Rectal smooth muscle tissue (tissue), 1 donor: ENCODE measurements around the gene VPS37B.
"Not testable (repeated sequence)": the region's sequence is repeated elsewhere in the genome, so short reads cannot be mapped to it uniquely, and the experiment has no call there.

Source experiments
- H3K27ac ChIP-seq: one replicate; pipeline ENCODE4 v1.7.0; 2013; ENCODE audit warnings: low read depth, low read length, inconsistent platforms
- H3K27me3 ChIP-seq: one replicate; pipeline ENCODE4 v1.7.0; 2013; ENCODE audit warnings: low read length; ENCODE audit not compliant: control insufficient read depth, insufficient read depth
- H3K36me3 ChIP-seq: one replicate; pipeline ENCODE4 v1.7.0; 2013; ENCODE audit warnings: low read length; ENCODE audit not compliant: control insufficient read depth, insufficient read depth
- H3K4me1 ChIP-seq: one replicate; pipeline ENCODE4 v1.7.0; 2013; ENCODE audit warnings: low read length; ENCODE audit not compliant: control insufficient read depth, insufficient read depth
- H3K4me3 ChIP-seq: one replicate; pipeline ENCODE4 v1.7.0; 2013; ENCODE audit warnings: low read length
- H3K9ac ChIP-seq: one replicate; pipeline ENCODE4 v1.7.0; 2013; ENCODE audit warnings: low read length

VPS37B gene

DNA sequence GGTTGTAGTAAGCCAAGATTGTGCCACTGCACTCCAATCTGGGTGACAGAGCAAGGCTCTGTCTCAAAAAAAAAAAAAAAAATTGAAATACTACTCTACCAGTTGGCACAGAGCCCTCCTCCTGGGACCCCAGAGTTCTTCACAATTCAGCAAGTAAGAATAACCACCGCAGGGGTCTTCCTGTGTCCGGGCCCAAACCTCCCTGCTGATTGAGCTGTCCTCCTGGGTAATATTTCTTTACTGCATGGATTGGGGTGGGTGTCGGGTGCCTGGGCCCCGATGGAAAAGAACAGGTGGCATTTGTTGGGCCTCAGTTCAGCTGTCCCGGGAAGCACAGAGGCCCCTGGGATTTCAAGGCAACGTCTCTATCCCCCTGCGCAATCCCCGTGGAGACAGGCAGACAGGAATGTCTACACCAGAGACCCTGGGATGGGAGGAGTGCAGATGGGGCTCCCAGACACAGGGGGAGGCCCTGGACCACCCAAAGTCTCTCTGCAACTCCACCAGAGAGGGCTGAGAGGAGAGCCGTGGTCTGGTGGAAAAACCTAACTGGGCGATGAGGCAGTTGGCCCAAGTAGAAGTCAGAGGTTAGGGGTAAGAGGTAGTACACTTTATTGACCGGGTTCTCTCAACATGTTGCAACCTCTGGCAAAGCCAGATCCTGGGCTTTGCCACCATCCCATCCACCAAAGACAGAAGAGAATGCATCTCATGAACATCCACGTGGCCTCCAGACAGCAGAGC is 32.7 kb upstream of the VPS37B start:
- Histone ChIP-seq H3K27ac (no peak overlapping the region), H3K36me3 (no peaks in the 10 kb centered on the region), H3K4me1 (no peaks in the 10 kb centered on the region), H3K27me3 (no peaks in the 10 kb centered on the region), H3K9ac (no peak overlapping the region), H3K4me3 (no peak overlapping the region)

DNA sequence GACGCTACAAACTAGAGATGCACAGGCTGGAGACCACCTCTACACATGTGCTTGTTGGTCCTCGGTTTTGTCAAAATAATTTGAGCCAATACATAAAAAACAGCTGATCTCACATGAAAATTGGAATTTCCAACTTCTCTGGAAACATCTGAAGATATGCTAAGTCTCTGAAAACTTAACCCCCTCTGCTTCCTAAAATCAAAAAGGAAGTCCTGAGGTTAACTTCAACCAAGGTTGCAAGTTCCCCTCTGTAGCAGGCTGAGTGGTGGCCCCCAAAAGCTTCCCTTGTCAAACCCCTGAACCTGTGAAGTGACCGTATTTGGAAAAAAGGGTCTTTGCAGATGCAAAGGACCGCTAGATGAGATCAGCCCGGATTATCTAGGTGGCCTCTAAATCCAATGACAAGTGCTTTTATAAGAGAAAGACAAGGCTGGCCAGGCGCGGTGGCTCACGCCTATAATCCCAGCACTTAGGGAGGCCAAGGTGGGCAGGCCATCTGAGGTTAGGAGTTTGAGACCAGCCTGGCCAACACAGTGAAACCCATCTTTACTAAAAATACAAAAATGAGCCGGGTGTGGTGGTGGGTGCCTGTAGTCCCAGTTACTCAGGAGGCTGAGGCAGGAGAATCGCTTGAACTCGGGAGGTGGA is 32.0 kb upstream of the VPS37B start:
- Histone ChIP-seq H3K4me1 (no peaks in the 10 kb centered on the region), H3K36me3 (no peaks in the 10 kb centered on the region), H3K27ac (no peak overlapping the region), H3K9ac (no peak overlapping the region), H3K27me3 (no peaks in the 10 kb centered on the region), H3K4me3 (no peak overlapping the region)

DNA sequence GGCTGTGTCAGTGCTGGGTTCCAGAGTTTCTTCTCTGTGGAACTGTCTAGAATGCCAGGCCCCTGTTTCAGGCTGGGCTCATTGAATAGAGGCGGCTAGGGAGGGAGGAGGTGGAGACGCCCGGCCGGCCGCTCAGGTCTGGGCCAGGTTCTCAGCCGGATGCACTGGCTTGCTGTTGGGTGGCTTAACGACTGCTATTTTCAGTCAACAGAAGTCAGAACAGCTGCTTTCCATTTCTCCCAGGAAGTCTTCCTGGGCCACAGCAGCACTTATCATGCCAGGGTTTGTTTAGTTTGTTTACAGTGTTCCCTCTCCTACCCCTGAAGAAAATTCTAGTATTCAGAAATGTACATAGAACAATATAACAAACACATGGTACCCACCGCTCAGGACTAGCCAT is 26.0 kb upstream of the VPS37B start:
- no peak overlapping the region for H3K27ac ChIP-seq
- no peak overlapping the region for H3K4me3 ChIP-seq
- peaks cover 4% of the 10 kb centered on the region for H3K4me1 ChIP-seq
- no peaks in the 10 kb centered on the region for H3K27me3 ChIP-seq
- H3K9ac ChIP-seq: no peak overlapping the region
- H3K36me3 ChIP-seq: no peaks in the 10 kb centered on the region

DNA sequence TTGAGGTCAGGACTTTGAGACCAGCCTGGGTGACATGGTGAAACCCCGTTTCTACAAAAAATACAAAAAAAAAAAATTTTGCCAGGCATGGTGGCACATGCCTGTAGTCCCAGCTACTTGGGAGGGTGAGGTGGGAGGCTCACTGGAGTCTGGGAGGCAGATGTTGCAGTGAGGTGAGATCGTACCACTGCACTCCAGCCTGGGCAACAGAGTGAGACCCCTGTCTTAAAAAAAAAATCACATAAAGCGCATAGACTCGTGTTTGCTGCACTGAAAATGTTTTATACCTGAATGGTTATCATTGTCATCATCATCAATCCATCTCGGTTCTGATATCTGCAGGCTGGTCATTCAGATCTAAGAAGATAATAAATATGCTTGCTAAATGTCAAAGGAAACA is 24.8 kb upstream of the VPS37B start:
- peaks cover 4% of the 10 kb centered on the region for H3K4me1 ChIP-seq
- H3K27ac ChIP-seq: no peak overlapping the region
- H3K27me3 ChIP-seq: no peaks in the 10 kb centered on the region
- no peak overlapping the region for H3K9ac ChIP-seq
- no peak overlapping the region for H3K4me3 ChIP-seq
- H3K36me3 ChIP-seq: no peaks in the 10 kb centered on the region

DNA sequence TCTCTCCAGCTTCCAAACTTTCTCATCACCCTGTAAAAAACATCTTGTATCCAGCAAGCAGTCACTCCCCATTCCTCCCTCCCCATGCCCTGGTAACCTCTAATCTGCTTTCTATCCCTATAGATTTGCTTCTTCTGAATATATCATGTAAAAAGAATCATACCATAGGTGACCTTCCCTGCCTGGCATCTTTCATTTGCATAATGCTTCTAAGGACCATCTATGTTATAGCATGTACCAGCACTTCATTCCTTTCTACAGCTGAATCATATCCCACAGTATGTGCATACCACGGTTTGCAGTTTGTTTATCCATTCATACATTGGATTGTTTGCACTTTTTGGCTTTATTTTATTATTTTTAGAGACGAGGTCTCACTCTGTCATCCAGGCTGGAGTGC is 22.9 kb upstream of the VPS37B start:
- H3K36me3 ChIP-seq: no peaks in the 10 kb centered on the region
- H3K4me1 ChIP-seq: peaks cover 4% of the 10 kb centered on the region
- H3K27ac ChIP-seq: no peak overlapping the region
- H3K9ac ChIP-seq: no peak overlapping the region
- H3K4me3 ChIP-seq: no peak overlapping the region
- H3K27me3 ChIP-seq: no peaks in the 10 kb centered on the region

DNA sequence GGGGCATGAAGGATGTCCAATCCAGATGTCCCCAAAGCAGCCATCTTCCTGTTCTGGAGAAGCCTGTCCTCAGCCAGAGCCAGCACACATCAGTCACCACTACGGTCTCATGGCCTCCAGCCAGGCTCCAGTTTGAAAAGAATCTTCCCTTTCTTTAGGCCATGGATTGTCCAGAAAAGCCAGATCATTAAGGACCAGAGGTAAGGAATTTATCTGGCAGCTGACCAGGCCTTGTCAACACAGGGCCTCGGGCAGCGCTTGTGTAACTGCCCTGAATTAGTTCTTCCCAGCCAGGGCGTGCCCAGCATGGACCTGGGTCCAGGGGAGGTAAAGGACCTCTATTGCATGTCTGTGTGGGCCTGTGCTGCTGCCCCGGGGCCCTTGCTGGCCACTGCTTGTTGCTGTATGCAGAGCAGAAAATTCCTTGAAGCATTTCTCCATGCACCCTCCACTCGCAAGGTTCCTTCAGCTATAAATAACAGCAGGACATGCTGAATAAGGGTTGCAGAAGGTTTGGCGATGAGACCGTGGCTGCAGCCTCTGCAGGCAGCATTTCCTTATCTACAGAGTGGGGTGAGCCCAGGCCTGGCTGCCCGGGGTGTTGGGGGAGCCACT is 21.7 kb upstream of the VPS37B start:
- H3K4me3 ChIP-seq: no peak overlapping the region
- peaks cover 4% of the 10 kb centered on the region for H3K4me1 ChIP-seq
- H3K27ac ChIP-seq: peak overlapping the region; percentile 38
- no peak overlapping the region for H3K9ac ChIP-seq
- no peaks in the 10 kb centered on the region for H3K36me3 ChIP-seq
- no peaks in the 10 kb centered on the region for H3K27me3 ChIP-seq

DNA sequence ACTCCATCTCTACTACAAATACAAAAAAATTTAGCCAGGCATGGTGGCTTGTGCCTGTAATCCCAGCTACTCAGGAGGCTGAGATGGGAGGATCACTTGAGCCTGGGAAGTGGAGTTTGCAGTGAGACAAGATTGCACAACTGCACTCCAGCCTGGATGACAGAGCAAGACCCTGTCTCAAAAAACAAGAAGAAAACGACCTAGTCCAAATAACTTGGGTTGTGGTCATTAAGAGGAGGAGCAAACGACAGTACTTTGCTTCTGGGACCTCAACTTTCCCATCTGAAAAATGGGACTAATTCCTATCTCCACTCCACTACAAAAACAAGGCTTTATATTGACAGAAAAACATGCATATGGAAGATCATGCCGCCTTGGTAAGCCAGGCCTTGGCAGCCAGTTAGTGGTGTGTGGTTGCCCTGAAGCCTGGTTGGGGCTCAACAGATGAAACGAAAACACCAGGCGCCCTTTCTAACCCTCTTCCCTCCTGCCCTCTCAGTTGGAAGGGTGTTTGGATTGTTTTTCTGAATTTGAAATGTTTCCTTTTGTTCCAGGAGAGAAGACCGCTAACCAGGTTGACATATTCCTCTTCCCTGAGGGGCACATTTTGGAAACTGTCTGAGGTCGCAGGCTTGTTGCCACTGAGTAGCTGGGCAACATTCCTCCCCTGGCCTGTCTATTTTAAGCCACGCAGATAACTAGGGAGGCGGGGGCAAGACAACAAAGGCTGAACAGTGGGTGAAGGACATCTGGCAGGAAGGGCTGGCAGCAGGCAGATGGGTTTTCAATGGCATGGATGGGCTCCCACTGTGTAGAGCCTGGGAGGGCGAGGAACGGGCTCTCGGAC is 13.7 kb upstream of the VPS37B start:
- Histone ChIP-seq H3K27me3 (no peaks in the 10 kb centered on the region), H3K27ac (no peak overlapping the region), H3K36me3 (no peaks in the 10 kb centered on the region), H3K9ac (no peak overlapping the region), H3K4me3 (no peak overlapping the region), H3K4me1 (no peaks in the 10 kb centered on the region)

DNA sequence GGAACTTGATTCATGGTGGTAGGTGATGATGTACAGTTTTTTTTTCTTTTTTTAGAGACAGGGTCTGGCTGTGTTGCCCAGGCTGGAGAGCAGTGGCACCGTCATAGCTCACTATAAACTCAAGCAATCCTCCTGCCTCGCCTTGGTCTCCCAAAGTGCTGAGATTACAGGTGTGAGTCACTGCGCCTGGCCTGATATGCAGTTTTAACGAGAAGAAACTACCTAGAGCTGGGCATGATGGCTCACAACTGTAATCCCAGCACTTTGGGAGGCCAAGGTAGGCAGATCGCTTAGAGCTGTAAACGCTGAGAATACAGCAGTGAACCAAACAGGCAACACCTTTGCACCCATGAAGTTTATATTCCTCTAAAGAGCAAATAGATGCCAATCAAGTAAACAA is 13.0 kb upstream of the VPS37B start:
- H3K4me1 ChIP-seq: no peaks in the 10 kb centered on the region
- no peaks in the 10 kb centered on the region for H3K36me3 ChIP-seq
- H3K9ac ChIP-seq: no peak overlapping the region
- no peak overlapping the region for H3K4me3 ChIP-seq
- H3K27ac ChIP-seq: no peak overlapping the region
- H3K27me3 ChIP-seq: no peaks in the 10 kb centered on the region

DNA sequence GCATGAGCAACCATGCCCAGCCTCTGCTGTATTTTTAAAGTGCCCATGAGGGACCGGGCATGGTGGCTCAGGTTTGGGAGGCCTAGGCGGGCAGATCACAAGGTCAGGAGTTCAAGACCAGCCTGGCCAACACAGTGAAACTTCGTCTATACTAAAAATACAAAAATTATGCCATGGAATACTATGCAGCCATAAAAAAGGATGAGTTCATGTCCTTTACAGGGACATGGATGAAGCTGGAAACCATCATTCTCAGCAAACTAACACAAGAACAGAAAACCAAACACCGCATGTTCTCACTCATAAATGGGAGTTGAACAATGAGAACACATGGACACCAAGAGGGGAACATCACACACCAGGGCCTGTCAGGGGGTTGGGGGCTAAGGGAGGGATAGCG is 9.3 kb upstream of the VPS37B start:
- H3K9ac ChIP-seq, H3K4me3 ChIP-seq, H3K27ac ChIP-seq, H3K4me1 ChIP-seq, H3K36me3 ChIP-seq, H3K27me3 ChIP-seq: not testable (repeated sequence)

DNA sequence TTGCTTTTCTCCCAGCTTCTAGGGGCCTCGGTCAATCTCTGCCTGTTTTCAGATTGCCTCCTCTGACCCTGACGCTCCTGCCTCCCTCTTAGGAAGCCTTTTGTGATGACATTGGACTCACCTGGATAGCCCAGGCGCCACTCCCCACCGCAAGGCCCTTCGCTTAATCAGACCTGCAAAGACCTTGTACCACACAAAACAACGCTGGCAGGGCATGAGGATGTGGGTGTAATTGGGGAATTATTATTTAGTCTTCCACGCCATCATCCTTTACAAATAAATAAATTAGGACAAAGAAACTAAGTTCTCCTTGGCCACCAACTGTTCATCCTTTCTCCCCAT is 7.7 kb upstream of the VPS37B start:
- no peak overlapping the region for H3K27ac ChIP-seq
- H3K36me3 ChIP-seq: no peaks in the 10 kb centered on the region
- no peaks in the 10 kb centered on the region for H3K4me1 ChIP-seq
- no peak overlapping the region for H3K9ac ChIP-seq
- H3K27me3 ChIP-seq: no peaks in the 10 kb centered on the region
- H3K4me3 ChIP-seq: no peak overlapping the region

DNA sequence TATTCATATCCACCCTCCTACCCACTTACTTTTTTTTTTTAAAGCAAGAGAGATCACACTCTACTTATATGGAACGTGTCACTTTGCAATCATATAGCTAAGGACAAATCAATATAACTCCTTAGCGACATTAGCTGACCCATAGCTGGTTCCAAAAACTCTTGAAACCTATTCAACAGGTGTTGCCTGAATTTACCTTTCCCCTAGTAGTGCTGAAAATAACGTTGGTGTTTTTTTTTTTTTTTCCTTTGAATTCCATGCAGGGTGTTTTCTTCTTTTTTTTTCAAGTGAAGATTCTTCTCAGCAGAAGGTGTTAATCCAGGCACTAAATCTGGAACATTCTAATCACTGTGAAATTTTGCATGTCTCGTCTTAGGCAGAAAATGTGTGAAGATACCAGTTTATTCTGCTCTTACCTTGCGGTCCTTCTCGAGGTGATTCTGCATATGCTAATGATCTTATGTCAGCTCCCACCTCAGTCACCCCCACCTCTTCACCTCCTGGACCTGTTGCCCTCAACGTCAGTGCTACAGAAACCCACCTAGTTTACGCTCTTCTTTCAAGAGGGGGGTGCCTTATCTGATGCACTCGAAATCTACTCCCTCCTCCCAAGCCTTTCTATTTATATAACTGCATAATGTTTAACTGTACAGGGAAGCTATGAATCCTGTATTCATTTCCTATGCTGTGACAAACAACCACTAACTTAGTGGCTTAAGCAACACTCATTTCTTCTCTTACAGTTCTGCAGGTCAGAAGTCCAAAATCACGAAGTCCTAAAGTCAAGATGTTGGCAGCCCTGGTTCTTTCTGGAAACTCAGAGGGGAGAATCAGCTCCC is 7.1 kb upstream of the VPS37B start:
- no peaks in the 10 kb centered on the region for H3K4me1 ChIP-seq
- H3K36me3 ChIP-seq: no peaks in the 10 kb centered on the region
- H3K4me3 ChIP-seq: no peak overlapping the region
- H3K27me3 ChIP-seq: no peaks in the 10 kb centered on the region
- no peak overlapping the region for H3K27ac ChIP-seq
- no peak overlapping the region for H3K9ac ChIP-seq

DNA sequence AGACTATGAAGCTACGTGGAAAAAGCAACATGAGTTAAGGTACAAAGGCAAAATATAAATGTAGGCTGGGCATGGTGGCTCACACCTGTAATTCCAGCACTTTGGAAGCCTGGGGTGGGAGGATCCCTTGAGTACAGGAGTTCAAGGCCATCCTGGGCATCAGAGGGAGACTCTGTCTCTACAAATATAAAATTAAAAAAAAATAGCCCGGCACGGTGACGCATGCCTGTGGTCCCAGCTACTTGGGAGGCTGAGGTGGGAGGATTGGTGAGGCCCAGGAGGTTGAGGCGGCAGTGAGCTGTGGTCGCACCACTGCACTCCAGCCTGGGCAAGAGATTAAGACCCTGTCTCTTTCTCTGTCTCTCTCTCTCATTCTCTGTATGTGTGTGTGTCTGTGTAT is 4.0 kb upstream of the VPS37B start:
- no peak overlapping the region for H3K4me3 ChIP-seq
- no peak overlapping the region for H3K9ac ChIP-seq
- no peak overlapping the region for H3K27ac ChIP-seq
- no peaks in the 10 kb centered on the region for H3K36me3 ChIP-seq
- H3K27me3 ChIP-seq: no peaks in the 10 kb centered on the region
- no peaks in the 10 kb centered on the region for H3K4me1 ChIP-seq
